Ishikawa (cell line): ENCODE data around the gene SPATA1.

Source experiments
- CEBPB ChIP-seq: IDR thresholded peaks from 2 replicates; pipeline ENCODE4 v1.6.1; 2012
- CREB1 ChIP-seq: IDR thresholded peaks from 2 replicates; pipeline ENCODE4 v1.6.1; 2012; ENCODE audit warnings: low read depth
- EGR1 ChIP-seq: IDR thresholded peaks from 2 replicates; pipeline ENCODE4 v1.6.1; 2012
- EP300 ChIP-seq: IDR thresholded peaks from 2 replicates; pipeline ENCODE4 v1.6.1; 2012; ENCODE audit warnings: borderline replicate concordance
- FOXM1 ChIP-seq: IDR thresholded peaks from 2 replicates; pipeline ENCODE4 v1.6.1; 2012; ENCODE audit warnings: low read depth, borderline replicate concordance
- NFIC ChIP-seq: IDR thresholded peaks from 2 replicates; pipeline ENCODE4 v1.6.1; 2012
- RAD21 ChIP-seq: IDR thresholded peaks from 2 replicates; pipeline ENCODE4 v1.6.1; 2012; ENCODE audit warnings: low read depth
- TAF1 ChIP-seq: IDR thresholded peaks from 2 replicates; pipeline ENCODE4 v1.6.1; 2012; ENCODE audit warnings: low read depth, mild to moderate bottlenecking
- TCF12 ChIP-seq: IDR thresholded peaks from 2 replicates; pipeline ENCODE4 v1.6.1; 2012; ENCODE audit warnings: low read depth
- TEAD4 ChIP-seq: IDR thresholded peaks from 2 replicates; pipeline ENCODE4 v1.6.1; 2012
- YY1 ChIP-seq: IDR thresholded peaks from 2 replicates; pipeline ENCODE4 v1.6.1; 2012; ENCODE audit warnings: low read depth
- ZBTB7A ChIP-seq: IDR thresholded peaks from 2 replicates; pipeline ENCODE4 v1.6.1; 2012; ENCODE audit warnings: low read depth
- TF ChIP-seq, protein P1 (sequence below): IDR thresholded peaks from 2 replicates; pipeline ENCODE4 v1.6.1; 2012
- TF ChIP-seq, protein P2 (sequence below): IDR thresholded peaks from 2 replicates; pipeline ENCODE4 v1.6.1; 2012
- TF ChIP-seq, protein P3 (sequence below): IDR thresholded peaks from 2 replicates; pipeline ENCODE4 v1.6.1; 2012; ENCODE audit warnings: low read depth, mild to moderate bottlenecking

The SPATA1 gene

DNA sequence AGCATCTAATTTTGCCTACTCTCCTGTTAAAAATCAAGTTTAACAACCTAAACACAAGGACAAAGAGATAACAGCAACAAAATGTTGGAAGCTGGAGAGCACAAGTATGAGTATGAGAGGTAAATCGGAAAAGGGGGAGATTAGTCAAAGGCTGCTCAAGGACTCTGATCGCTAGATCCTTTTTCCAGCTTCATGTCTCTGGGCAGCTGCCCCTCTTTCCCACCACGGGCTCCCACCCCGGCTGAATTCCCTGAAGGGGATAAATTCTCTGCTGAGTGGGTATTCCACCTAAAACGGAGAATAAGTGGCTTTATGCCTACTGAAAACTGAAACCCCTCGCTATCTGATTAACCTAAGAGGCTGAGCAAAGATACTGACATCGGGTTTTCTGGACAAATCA lies 68.8 kb downstream of the SPATA1 start:
- TF ChIP-seq EP300 (no peak), ZBTB7A (no peak), CEBPB (no peak), TEAD4 (no peak), TAF1 (no peak), TCF12 (no peak), EGR1 (no peak), FOXM1 (no peak), YY1 (no peak)
- TF ChIP-seq, protein P1, sequence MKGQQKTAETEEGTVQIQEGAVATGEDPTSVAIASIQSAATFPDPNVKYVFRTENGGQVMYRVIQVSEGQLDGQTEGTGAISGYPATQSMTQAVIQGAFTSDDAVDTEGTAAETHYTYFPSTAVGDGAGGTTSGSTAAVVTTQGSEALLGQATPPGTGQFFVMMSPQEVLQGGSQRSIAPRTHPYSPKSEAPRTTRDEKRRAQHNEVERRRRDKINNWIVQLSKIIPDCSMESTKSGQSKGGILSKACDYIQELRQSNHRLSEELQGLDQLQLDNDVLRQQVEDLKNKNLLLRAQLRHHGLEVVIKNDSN = no peak

DNA sequence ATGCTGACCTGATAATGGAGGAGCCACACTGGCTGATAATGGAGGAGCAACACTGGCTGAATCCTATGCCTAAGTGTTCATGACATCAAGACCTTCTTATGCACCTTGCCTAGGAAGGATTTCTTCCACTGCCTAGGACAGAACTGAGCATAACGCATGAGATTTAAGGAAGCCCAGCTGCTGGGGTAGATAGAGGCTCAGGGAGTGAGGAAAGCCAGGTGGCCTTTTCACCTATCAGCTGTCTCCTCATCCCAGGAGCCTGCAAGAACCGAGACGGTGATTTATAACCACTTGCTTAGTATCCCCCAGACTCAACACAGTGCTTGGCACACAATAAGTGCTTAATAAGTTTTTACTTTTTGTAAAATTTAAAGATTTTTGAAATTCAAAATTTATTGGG lies 75.5 kb downstream of the SPATA1 start:
- no peak for TF ChIP-seq TEAD4
- TF ChIP-seq ZBTB7A = no peak
- TF ChIP-seq, protein P2, sequence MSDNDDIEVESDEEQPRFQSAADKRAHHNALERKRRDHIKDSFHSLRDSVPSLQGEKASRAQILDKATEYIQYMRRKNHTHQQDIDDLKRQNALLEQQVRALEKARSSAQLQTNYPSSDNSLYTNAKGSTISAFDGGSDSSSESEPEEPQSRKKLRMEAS = no peak
- no peak for TF ChIP-seq CEBPB
- no peak for TF ChIP-seq TAF1
- no peak for TF ChIP-seq FOXM1
- no peak for TF ChIP-seq EP300
- TF ChIP-seq CREB1 = no peak
- no peak for TF ChIP-seq NFIC
- TF ChIP-seq YY1 = no peak
- no peak for TF ChIP-seq TCF12
- TF ChIP-seq, protein P1 = no peak
- TF ChIP-seq, protein P3, sequence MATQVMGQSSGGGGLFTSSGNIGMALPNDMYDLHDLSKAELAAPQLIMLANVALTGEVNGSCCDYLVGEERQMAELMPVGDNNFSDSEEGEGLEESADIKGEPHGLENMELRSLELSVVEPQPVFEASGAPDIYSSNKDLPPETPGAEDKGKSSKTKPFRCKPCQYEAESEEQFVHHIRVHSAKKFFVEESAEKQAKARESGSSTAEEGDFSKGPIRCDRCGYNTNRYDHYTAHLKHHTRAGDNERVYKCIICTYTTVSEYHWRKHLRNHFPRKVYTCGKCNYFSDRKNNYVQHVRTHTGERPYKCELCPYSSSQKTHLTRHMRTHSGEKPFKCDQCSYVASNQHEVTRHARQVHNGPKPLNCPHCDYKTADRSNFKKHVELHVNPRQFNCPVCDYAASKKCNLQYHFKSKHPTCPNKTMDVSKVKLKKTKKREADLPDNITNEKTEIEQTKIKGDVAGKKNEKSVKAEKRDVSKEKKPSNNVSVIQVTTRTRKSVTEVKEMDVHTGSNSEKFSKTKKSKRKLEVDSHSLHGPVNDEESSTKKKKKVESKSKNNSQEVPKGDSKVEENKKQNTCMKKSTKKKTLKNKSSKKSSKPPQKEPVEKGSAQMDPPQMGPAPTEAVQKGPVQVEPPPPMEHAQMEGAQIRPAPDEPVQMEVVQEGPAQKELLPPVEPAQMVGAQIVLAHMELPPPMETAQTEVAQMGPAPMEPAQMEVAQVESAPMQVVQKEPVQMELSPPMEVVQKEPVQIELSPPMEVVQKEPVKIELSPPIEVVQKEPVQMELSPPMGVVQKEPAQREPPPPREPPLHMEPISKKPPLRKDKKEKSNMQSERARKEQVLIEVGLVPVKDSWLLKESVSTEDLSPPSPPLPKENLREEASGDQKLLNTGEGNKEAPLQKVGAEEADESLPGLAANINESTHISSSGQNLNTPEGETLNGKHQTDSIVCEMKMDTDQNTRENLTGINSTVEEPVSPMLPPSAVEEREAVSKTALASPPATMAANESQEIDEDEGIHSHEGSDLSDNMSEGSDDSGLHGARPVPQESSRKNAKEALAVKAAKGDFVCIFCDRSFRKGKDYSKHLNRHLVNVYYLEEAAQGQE = no peak
- no peak for TF ChIP-seq RAD21

DNA sequence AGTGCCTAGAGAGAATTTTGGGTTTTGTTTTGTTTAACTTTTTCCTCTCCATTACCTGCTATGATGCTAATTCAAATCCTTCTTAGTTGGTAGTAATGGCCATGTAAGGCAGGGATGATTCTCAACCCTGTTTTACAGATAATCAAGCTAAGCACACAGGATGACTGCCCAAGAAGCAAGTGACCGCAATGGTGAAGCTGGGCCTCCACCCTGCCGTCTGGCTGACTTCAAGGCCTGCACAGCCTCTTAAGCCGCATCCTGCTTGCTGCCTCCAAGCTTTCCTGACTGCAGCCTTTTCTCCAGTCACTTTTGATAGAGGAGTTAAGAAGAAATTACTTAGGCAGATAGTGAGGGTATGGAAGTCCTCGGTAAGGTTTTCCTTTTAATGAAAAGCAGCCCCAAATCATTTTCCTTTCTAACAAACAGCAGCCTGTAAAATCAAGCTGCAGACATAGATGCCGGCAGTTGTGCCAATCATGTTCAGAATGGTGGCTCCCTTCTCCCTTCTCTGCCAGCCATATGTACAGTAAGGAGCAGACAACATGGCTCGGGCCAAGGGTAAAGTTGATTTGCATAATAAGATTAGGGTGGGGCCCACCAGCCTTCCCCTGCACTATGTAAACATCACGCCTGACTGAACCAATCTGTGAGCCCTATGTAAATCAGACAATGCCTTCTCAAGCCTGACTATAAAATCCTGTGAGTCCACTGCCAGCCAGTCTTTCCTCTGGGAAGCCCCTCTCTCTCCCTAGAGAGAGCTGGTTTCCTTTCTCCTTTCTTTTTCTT lies 76.8 kb downstream of the SPATA1 start:
- TF ChIP-seq YY1 = peak; percentile 48; the same call in 1 of the 2 replicates
- TF ChIP-seq EGR1 = no peak
- no peak for TF ChIP-seq CEBPB
- no peak for TF ChIP-seq CREB1

DNA sequence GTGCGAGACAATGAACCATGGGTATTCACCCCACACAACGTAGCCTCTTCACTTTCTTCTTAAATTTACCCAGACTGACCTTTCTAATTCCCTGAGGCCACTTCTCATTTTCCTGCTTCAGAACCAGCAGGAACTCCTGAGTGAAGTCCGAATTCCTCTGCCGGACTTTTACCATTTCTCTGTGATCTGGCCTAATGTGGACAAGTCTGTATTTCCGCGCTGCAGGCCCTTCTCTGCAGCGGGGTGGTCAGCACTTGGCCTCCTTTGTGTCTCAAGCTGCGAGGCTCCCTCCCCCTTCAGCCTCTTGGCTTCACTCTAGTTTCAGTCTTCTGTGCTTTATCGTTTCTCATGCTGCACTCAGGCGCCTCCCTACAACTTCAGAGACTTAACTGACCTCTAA lies 77.5 kb downstream of the SPATA1 start:
- TF ChIP-seq, protein P1 = no peak
- TF ChIP-seq NFIC = no peak
- no peak for TF ChIP-seq YY1
- TF ChIP-seq TCF12 = no peak
- no peak for TF ChIP-seq CREB1
- TF ChIP-seq, protein P3 = no peak
- no peak for TF ChIP-seq TAF1
- TF ChIP-seq, protein P2 = no peak
- no peak for TF ChIP-seq EP300
- TF ChIP-seq FOXM1 = no peak
- TF ChIP-seq EGR1 = no peak
- no peak for TF ChIP-seq RAD21
- no peak for TF ChIP-seq CEBPB
- no peak for TF ChIP-seq TEAD4
- no peak for TF ChIP-seq ZBTB7A

DNA sequence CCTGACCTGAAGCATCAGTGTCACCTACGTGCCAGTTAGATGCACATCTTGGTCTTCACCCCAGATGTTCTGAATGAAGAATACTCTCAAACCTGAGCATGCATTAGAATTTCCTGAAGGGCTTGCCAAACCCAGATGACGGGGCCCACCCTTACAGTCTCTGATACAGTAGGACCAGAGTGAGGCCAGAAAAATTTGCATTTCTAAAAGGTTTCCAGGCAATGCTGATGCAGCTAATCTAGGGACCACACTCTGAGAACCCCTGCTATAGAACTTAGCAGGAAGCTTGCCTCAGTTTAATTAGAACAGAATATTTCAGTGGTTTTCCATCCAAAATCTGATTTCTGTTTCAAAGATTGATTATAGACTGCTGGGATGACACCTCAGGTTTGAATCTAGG lies 77.9 kb downstream of the SPATA1 start:
- TF ChIP-seq TEAD4 (no peak), TAF1 (no peak), TCF12 (no peak), CREB1 (no peak), FOXM1 (no peak), NFIC (no peak), YY1 (no peak), EGR1 (no peak), EP300 (no peak), CEBPB (no peak), RAD21 (no peak), ZBTB7A (no peak)
- TF ChIP-seq, protein P1 = no peak
- TF ChIP-seq, protein P3 = no peak
- TF ChIP-seq, protein P2 = no peak
